Upper lobe of right lung (tissue), 1 donor: ENCODE results near the gene SNX33. TPM values are rescaled to one million over a fixed set of nuclear protein-coding genes. Genes with fewer than 3 reads are reported as not detected.

Experiments used
- ATAC-seq: fragments of 200-7000 bp; cut with Tn5 transposase; one replicate; pipeline ENCODE4 v1.9.1; 2020; ENCODE audit warnings: mild to moderate bottlenecking, moderate library complexity
- DNase-seq: peaks from one replicate; pipeline ENCODE4 v3.0.0-alpha.2; 2020
- H3K27ac ChIP-seq: fragments of 200-600 bp; one replicate; pipeline ENCODE4 v1.8.0; 2022
- H3K27me3 ChIP-seq: fragments of 200-600 bp; one replicate; pipeline ENCODE4 v1.8.0; 2022; ENCODE audit warnings: mild to moderate bottlenecking
- H3K36me3 ChIP-seq: fragments of 200-600 bp; one replicate; pipeline ENCODE4 v1.8.0; 2022
- H3K4me1 ChIP-seq: fragments of 200-600 bp; one replicate; pipeline ENCODE4 v1.8.0; 2022
- H3K4me3 ChIP-seq: fragments of 200-600 bp; one replicate; pipeline ENCODE4 v1.8.0; 2022; ENCODE audit warnings: mild to moderate bottlenecking
- H3K9me3 ChIP-seq: fragments of 200-600 bp; one replicate; pipeline ENCODE4 v1.8.0; 2022
- CTCF ChIP-seq: fragments of 200-600 bp; IDR thresholded peaks from one replicate; pipeline ENCODE4 v1.8.0; 2022; ENCODE audit warnings: antibody characterized with exemption
- intact Hi-C: fragments of 100-400 bp; cut with DNase I; formaldehyde crosslinking; loops from one replicate; pipeline ENCODE4 v1.11.0; 2022
- total RNA-seq: library from RNA; stranded (reverse); fragmentation: NEBNext Ultra II Directional; extraction: Animal tissue kit (Norgen Biotek cat#: 25700); gene quantifications from one replicate; pipeline ENCODE4 v1.2.1, GENCODE V29; 2021
- donor health status: DM: no; HTN: yes; CAD: no; lungs with severe emphysema.

SNX33 gene
- total RNA-seq, 1 donor from 2014 or later: 31.0 TPM

GRCh38 chr15:75640483-75641178 lies 7.1 kb upstream of the SNX33 start:
- peak; percentile 80 for DNase-seq
- intact Hi-C loops: no loop called here
- Histone ChIP-seq H3K4me1 (peaks cover 27% of the 10 kb centered on the region), H3K27me3 (no peaks in the 10 kb centered on the region), H3K27ac (peak overlapping the region; percentile 98), H3K36me3 (peaks cover 7% of the 10 kb centered on the region), H3K4me3 (peak overlapping the region; percentile 96), H3K9me3 (no peaks in the 10 kb centered on the region)
- no peak for TF ChIP-seq CTCF
- ATAC-seq: peak; percentile 26

GRCh38 chr15:75641179-75641503 lies 6.6 kb upstream of the SNX33 start:
- no peak overlapping the region for H3K27ac ChIP-seq
- intact Hi-C loops: no loop called here
- ATAC-seq (no peak), DNase-seq (no peak)
- no peaks in the 10 kb centered on the region for H3K27me3 ChIP-seq
- H3K4me3 ChIP-seq: no peak overlapping the region
- no peaks in the 10 kb centered on the region for H3K9me3 ChIP-seq
- H3K4me1 ChIP-seq: peaks cover 32% of the 10 kb centered on the region
- peaks cover 7% of the 10 kb centered on the region for H3K36me3 ChIP-seq
- no peak for TF ChIP-seq CTCF

GRCh38 chr15:75641603-75642002 lies 6.1 kb upstream of the SNX33 start:
- DNase-seq: no peak
- TF ChIP-seq CTCF: no peak
- no peak for ATAC-seq
- intact Hi-C loops: no loop called here
- H3K9me3 ChIP-seq: no peaks in the 10 kb centered on the region
- no peak overlapping the region for H3K27ac ChIP-seq
- H3K36me3 ChIP-seq: peaks cover 7% of the 10 kb centered on the region
- H3K27me3 ChIP-seq: no peaks in the 10 kb centered on the region
- H3K4me1 ChIP-seq: peaks cover 36% of the 10 kb centered on the region
- H3K4me3 ChIP-seq: no peak overlapping the region

GRCh38 chr15:75644376-75644775 lies 3.3 kb upstream of the SNX33 start:
- no peak for ATAC-seq
- Histone ChIP-seq H3K36me3 (no peaks in the 10 kb centered on the region), H3K27ac (no peak overlapping the region), H3K27me3 (no peaks in the 10 kb centered on the region), H3K4me1 (peaks cover 23% of the 10 kb centered on the region), H3K9me3 (no peaks in the 10 kb centered on the region), H3K4me3 (no peak overlapping the region)
- TF ChIP-seq CTCF: no peak
- intact Hi-C loops: no loop called here
- no peak for DNase-seq

- Histone ChIP-seq H3K27me3 (no peaks in the 10 kb centered on the region), H3K4me3 (peak overlapping the region; percentile 90), H3K9me3 (no peaks in the 10 kb centered on the region), H3K36me3 (no peaks in the 10 kb centered on the region), H3K4me1 (peaks cover 36% of the 10 kb centered on the region), H3K27ac (peak overlapping the region; percentile 98)
- intact Hi-C loops: no loop called here
- DNase-seq (no peak), ATAC-seq (no peak)
- no peak for TF ChIP-seq CTCF
These were observed 1.4 kb upstream of the SNX33 start for GRCh38 chr15:75646112-75646943.
